H1 (cell line): ENCODE data around the gene BRSK2. TPM values are rescaled to one million over a fixed set of nuclear protein-coding genes. Genes with fewer than 3 reads are reported as not detected.

Experiments used
- CTCF ChIA-PET: fragments of 300-600 bp; sonication (Branson Sonifier 250); formaldehyde crosslinking; loops from one replicate; lab custom pipeline; 2021; ENCODE audit not compliant: partially characterized antibody; lab: Charles Lee
- POLR2A ChIA-PET: fragments of 300-600 bp; sonication (Branson Sonifier 250); formaldehyde crosslinking; loops from one replicate; lab custom pipeline; 2021; ENCODE audit warnings: inconsistent platforms; ENCODE audit not compliant: partially characterized antibody; lab: Charles Lee
- DNase-seq, 2 experiments: peaks; one replicate each; pipeline versions ENCODE4 v3.0.0 to v3.0.0-alpha.2; 2010 to 2022; ENCODE audit warnings: low spot score in 2 of 2, low read depth in 1 of 2, mixed read lengths in 1 of 2
- FAIRE-seq: peaks from 2 replicates; lab custom pipeline; 2011; peaks lifted over from hg19 to GRCh38; lab: Jason Lieb, UNC
- H2AFZ ChIP-seq: 2 replicates; pipeline ENCODE4 v1.8.1; 2012; ENCODE audit warnings: low read length, inconsistent platforms
- H2AK5ac ChIP-seq: 2 replicates; pipeline ENCODE4 v1.6.1; 2013; ENCODE audit warnings: low read depth, low read length
- H2BK120ac ChIP-seq: replicated peaks from 2 replicates; pipeline ENCODE3; 2013; ENCODE audit warnings: low read depth, low read length, inconsistent platforms
- H2BK12ac ChIP-seq: 2 replicates; pipeline ENCODE4 v1.6.1; 2013; ENCODE audit warnings: low read depth, low read length
- H2BK15ac ChIP-seq: 2 replicates; pipeline ENCODE4 v1.6.1; 2013; ENCODE audit warnings: low read length
- H2BK20ac ChIP-seq: 2 replicates; pipeline ENCODE4 v1.6.1; 2013; ENCODE audit warnings: low read length
- H2BK5ac ChIP-seq: 2 replicates; pipeline ENCODE4 v1.6.1; 2013; ENCODE audit warnings: low read depth, low read length
- H3K14ac ChIP-seq: 2 replicates; pipeline ENCODE4 v1.6.1; 2013; ENCODE audit warnings: inconsistent platforms; ENCODE audit not compliant: insufficient read length
- H3K18ac ChIP-seq: 2 replicates; pipeline ENCODE4 v1.6.1; 2013; ENCODE audit warnings: low read length; ENCODE audit errors: extremely low read depth
- H3K23ac ChIP-seq: 2 replicates; pipeline ENCODE4 v1.6.1; 2013; ENCODE audit warnings: inconsistent platforms; ENCODE audit not compliant: insufficient read length
- H3K23me2 ChIP-seq: 2 replicates; pipeline ENCODE4 v1.6.1; 2013; ENCODE audit warnings: low read depth, low read length
- H3K27ac ChIP-seq: 2 replicates; pipeline ENCODE4 v1.6.1; 2011; ENCODE audit warnings: low read depth, low read length, inconsistent platforms
- H3K27me3 ChIP-seq, 4 experiments: replicated peaks in 1 of 4; 1 replicate in 1 of 4; 2 replicates in 3 of 4; pipeline versions ENCODE4 v1.6.1 to v1.8.1; 2011 to 2013; ENCODE audit warnings: low read length in 3 of 4, mild to moderate bottlenecking in 3 of 4, inconsistent platforms in 2 of 4, mixed read lengths in 2 of 4, moderate library complexity in 1 of 4; ENCODE audit not compliant: control insufficient read depth in 3 of 4, insufficient read depth in 3 of 4; ENCODE audit errors: extremely low read depth in 1 of 4
- H3K36me3 ChIP-seq, 4 experiments: 2 replicates each; pipeline versions ENCODE4 v1.6.1 to v1.8.1; 2011 to 2013; ENCODE audit warnings: mild to moderate bottlenecking in 4 of 4, low read length in 3 of 4, moderate library complexity in 2 of 4, control low read depth in 1 of 4, inconsistent platforms in 1 of 4; ENCODE audit not compliant: insufficient read depth in 4 of 4, control insufficient read depth in 2 of 4
- H3K4ac ChIP-seq: replicated peaks from 2 replicates; pipeline ENCODE3; 2013; ENCODE audit warnings: low read length, low read depth, mixed read lengths, inconsistent platforms; ENCODE audit not compliant: insufficient read length
- H3K4me1 ChIP-seq, 4 experiments: replicated peaks in 1 of 4; 1 replicate in 1 of 4; 2 replicates in 3 of 4; pipeline versions ENCODE4 v1.6.1 to v1.8.1; 2011 to 2013; ENCODE audit warnings: low read length in 3 of 4, inconsistent platforms in 2 of 4, mixed read lengths in 1 of 4; ENCODE audit not compliant: insufficient read depth in 4 of 4, control insufficient read depth in 3 of 4
- H3K4me2 ChIP-seq, 2 experiments: 2 replicates each; pipeline versions ENCODE4 v1.6.1 to v1.8.1; 2011 to 2013; ENCODE audit warnings: low read depth in 2 of 2, low read length in 2 of 2, control low read depth in 1 of 2, inconsistent platforms in 1 of 2, mild to moderate bottlenecking in 1 of 2; ENCODE audit not compliant: insufficient read depth in 1 of 2
- H3K4me3 ChIP-seq, 4 experiments: fragments of 200-600, 300-600 bp in 1 of 4; sonication (generic), shearing (Covaris generic), sonication (Bioruptor Twin) in 1 of 4; 2 replicates each; pipeline versions ENCODE4 v1.5.1 to v1.8.1; 2011 to 2016; ENCODE audit warnings: low read length in 4 of 4, low read depth in 3 of 4, control low read depth in 2 of 4, inconsistent platforms in 2 of 4, mild to moderate bottlenecking in 2 of 4, mixed read lengths in 1 of 4, moderate library complexity in 1 of 4; ENCODE audit not compliant: insufficient read depth in 2 of 4; ENCODE audit errors: extremely low read depth in 1 of 4
- H3K56ac ChIP-seq: replicated peaks from 2 replicates; pipeline ENCODE3; 2013; ENCODE audit warnings: low read depth, mild to moderate bottlenecking, mixed read lengths, low read length, inconsistent platforms; ENCODE audit not compliant: insufficient read length
- H3K79me1 ChIP-seq: 2 replicates; pipeline ENCODE4 v1.6.1; 2013; ENCODE audit warnings: low read depth, low read length, control low read depth
- H3K79me2 ChIP-seq, 2 experiments: 2 replicates each; pipeline versions ENCODE4 v1.6.1 to v1.8.1; 2012 to 2013; ENCODE audit warnings: low read length in 2 of 2, mild to moderate bottlenecking in 2 of 2, inconsistent platforms in 1 of 2; ENCODE audit not compliant: insufficient read depth in 2 of 2, control insufficient read depth in 1 of 2
- H3K9ac ChIP-seq, 4 experiments: replicated peaks in 1 of 4; 1 replicate in 1 of 4; 2 replicates in 3 of 4; pipeline versions ENCODE4 v1.6.1 to v1.8.1; 2011 to 2013; ENCODE audit warnings: low read depth in 3 of 4, low read length in 3 of 4, control low read depth in 2 of 4, mild to moderate bottlenecking in 2 of 4, moderate library complexity in 2 of 4, inconsistent platforms in 1 of 4; ENCODE audit errors: extremely low read depth in 1 of 4
- H3K9me3 ChIP-seq, 2 experiments: 2 replicates each; pipeline versions ENCODE4 v1.6.1 to v1.8.1; 2012 to 2013; ENCODE audit warnings: mild to moderate bottlenecking in 2 of 2, moderate library complexity in 2 of 2, control low read depth in 1 of 2, inconsistent platforms in 1 of 2, low read depth in 1 of 2, low read length in 1 of 2, mixed read lengths in 1 of 2; ENCODE audit not compliant: insufficient read depth in 2 of 2
- H4K20me1 ChIP-seq, 2 experiments: replicated peaks in 1 of 2; 2 replicates each; pipeline versions ENCODE3 to v1.8.1; 2011 to 2013; ENCODE audit warnings: inconsistent platforms in 2 of 2, low read length in 2 of 2, mild to moderate bottlenecking in 1 of 2; ENCODE audit not compliant: insufficient read depth in 2 of 2, control insufficient read depth in 1 of 2
- H4K5ac ChIP-seq: 2 replicates; pipeline ENCODE4 v1.6.1; 2013; ENCODE audit warnings: low read length, low read depth, mixed read lengths, inconsistent platforms; ENCODE audit not compliant: insufficient read length
- H4K8ac ChIP-seq: 2 replicates; pipeline ENCODE4 v1.8.0; 2013; ENCODE audit warnings: mild to moderate bottlenecking, moderate library complexity, low read length, inconsistent platforms; ENCODE audit not compliant: insufficient read depth; ENCODE audit errors: extremely low read depth
- H4K91ac ChIP-seq: replicated peaks from 2 replicates; pipeline ENCODE3; 2013; ENCODE audit warnings: low read length, mixed read lengths, inconsistent platforms; ENCODE audit not compliant: insufficient read length
- ATF2 ChIP-seq: IDR thresholded peaks from 2 replicates; pipeline ENCODE4 v1.6.1; 2012; ENCODE audit warnings: low read length, inconsistent platforms
- BACH1 ChIP-seq: IDR thresholded peaks from 2 replicates; pipeline ENCODE4 v1.6.1; 2012; ENCODE audit warnings: low read length, improper control_type of control experiment
- HDAC2 ChIP-seq, 2 experiments: fragments of 300-600 bp in 1 of 2; sonication (generic) in 1 of 2; IDR thresholded peaks; 2 replicates each; pipeline ENCODE4 v1.6.1; 2011 to 2012; ENCODE audit warnings: low read depth in 2 of 2, low read length in 2 of 2, mild to moderate bottlenecking in 2 of 2, moderate library complexity in 2 of 2, borderline replicate concordance in 1 of 2, inconsistent platforms in 1 of 2
- JUND ChIP-seq: IDR thresholded peaks from 2 replicates; pipeline ENCODE4 v1.6.1; 2011; ENCODE audit warnings: mild to moderate bottlenecking, improper control_type of control experiment, low read length
- MAFK ChIP-seq: IDR thresholded peaks from 2 replicates; pipeline ENCODE4 v1.6.1; 2012; ENCODE audit warnings: low read depth, mild to moderate bottlenecking, improper control_type of control experiment, low read length
- MAX ChIP-seq: IDR thresholded peaks from 2 replicates; pipeline ENCODE4 v1.6.1; 2012; ENCODE audit warnings: inconsistent platforms
- NANOG ChIP-seq: IDR thresholded peaks from 2 replicates; pipeline ENCODE4 v1.6.1; 2011; ENCODE audit warnings: low read length, low read depth, mild to moderate bottlenecking, inconsistent platforms; ENCODE audit not compliant: insufficient read depth, poor library complexity, severe bottlenecking
- RFX5 ChIP-seq: IDR thresholded peaks from 2 replicates; pipeline ENCODE4 v1.6.1; 2011; ENCODE audit warnings: low read depth, low read length, improper control_type of control experiment, borderline replicate concordance
- SIRT6 ChIP-seq: IDR thresholded peaks from one replicate; pipeline ENCODE4 v1.7.1; 2012; ENCODE audit warnings: low read length, inconsistent platforms
- TBP ChIP-seq: IDR thresholded peaks from 2 replicates; pipeline ENCODE4 v1.6.1; 2011; ENCODE audit warnings: low read depth, low read length, improper control_type of control experiment
- TCF12 ChIP-seq: IDR thresholded peaks from 2 replicates; pipeline ENCODE4 v1.6.1; 2011; ENCODE audit warnings: low read depth, mild to moderate bottlenecking, low read length
- YY1 ChIP-seq: IDR thresholded peaks from 2 replicates; pipeline ENCODE4 v1.6.1; 2011; ENCODE audit warnings: low read depth, mild to moderate bottlenecking, low read length
- WGBS, 2 experiments: shearing (Covaris generic) in 1 of 2; methylation state at CpG; one replicate each; pipeline versions ENCODE4 v1.1.6 to v1.1.7; 2013 to 2015; ENCODE audit warnings: low lambda C conversion rate in 2 of 2, mixed read lengths in 2 of 2, inconsistent platforms in 1 of 2, low coverage in 1 of 2, missing lambda C conversion rate in 1 of 2; ENCODE audit not compliant: insufficient replicate concordance in 2 of 2, insufficient coverage in 1 of 2, insufficient read length in 1 of 2; ENCODE audit errors: extremely low coverage in 1 of 2, missing lambda C conversion rate in 1 of 2; 5-methylcytosine and 5-hydroxymethylcytosine counted together
- polyA plus RNA-seq, 7 experiments: library from polyadenylated mRNA; depleted of rRNA in 3 of 7; stranded (reverse) in 5 of 7; unstranded in 2 of 7; fragments of >200 nt in 5 of 7; fragments of 200-250 nt in 2 of 7; gene quantifications; 1 replicate in 5 of 7; 2 replicates in 1 of 7; 4 replicates in 1 of 7; pipeline versions ENCODE4 v1.2.1 to v1.2.3, GENCODE V29; 2011 to 2013; ENCODE audit warnings: missing spikeins in 2 of 7, mixed read lengths in 2 of 7
- total RNA-seq: library from RNA; stranded (reverse); fragmentation: NEBNext Ultra II Directional; extraction: Animal tissue kit (Norgen Biotek cat#: 25700); gene quantifications from 2 replicates; pipeline ENCODE4 v1.2.1, GENCODE V29; 2021

Gene BRSK2
- total and polyA plus RNA-seq, 2 of the 8 experiments (the other 6 are each of a cell fraction or from before 2014, with no cell fraction given), result 17.3 to 27.1 TPM

GRCh38 chr11:1459219-1459575, 69.5 kb downstream of the BRSK2 start:
- no peak overlapping the region for H3K9ac ChIP-seq
- H3K56ac ChIP-seq, result no peak overlapping the region
- WGBS, 2 experiments, result 89% methylated on average over 13 of the region's 14 CpGs; no CpG with 5 or more reads in 1 of the 2 experiments
- no peak overlapping the region for H3K18ac ChIP-seq
- no peak overlapping the region for H4K91ac ChIP-seq
- peaks cover 0 to 4% of the 10 kb centered on the region in 2 experiments; a peak in 1 of 4 replicates for H3K9me3 ChIP-seq
- H3K27ac ChIP-seq, result no peak overlapping the region
- CTCF ChIA-PET, result interaction anchor here (0.6 to 1.1 kb wide), 3 partner anchors 19 to 191 kb away, joined by 3 to 4 read pairs (median 3); no protein-coding TSS in a partner anchor
- peaks cover 0 to 13% (median 3%) of the 10 kb centered on the region in 4 experiments; a peak in 2 of 8 replicates for H3K36me3 ChIP-seq
- POLR2A ChIA-PET, result no interaction called here
- DNase-seq (no peak), FAIRE-seq (no peak)
- H2AFZ ChIP-seq, result no peak overlapping the region
- no peak overlapping the region for H2BK120ac ChIP-seq
- no peak overlapping the region for H3K4me2 ChIP-seq
- no peak overlapping the region for H4K5ac ChIP-seq
- no peaks in the 10 kb centered on the region for H3K79me2 ChIP-seq
- H4K8ac ChIP-seq, result 0 out of 2 replicates have a peak overlapping the region, but pooled peaks have one; percentile 57
- peaks cover 0 to 6% (median 2%) of the 10 kb centered on the region in 4 experiments; a peak in 2 of 7 replicates for H3K4me1 ChIP-seq
- H2BK5ac ChIP-seq, result no peak overlapping the region
- H4K20me1 ChIP-seq, result peaks cover 0 to 9% of the 10 kb centered on the region in 2 experiments
- no peak overlapping the region for H2AK5ac ChIP-seq
- H3K4me3 ChIP-seq, result no peak overlapping the region
- H3K4ac ChIP-seq, result no peak overlapping the region
- H3K27me3 ChIP-seq, result no peaks in the 10 kb centered on the region
- no peak overlapping the region for H2BK12ac ChIP-seq
- H3K79me1 ChIP-seq, result peaks cover 5% of the 10 kb centered on the region; the same call in 1 of the 2 replicates
- no peak overlapping the region for H2BK15ac ChIP-seq
- H3K23ac ChIP-seq, result no peak overlapping the region
- H3K14ac ChIP-seq, result no peak overlapping the region
- H3K23me2 ChIP-seq, result no peaks in the 10 kb centered on the region
- no peak overlapping the region for H2BK20ac ChIP-seq
- TF ChIP-seq MAX (no peak), YY1 (no peak), RFX5 (no peak), SIRT6 (no peak), ATF2 (no peak), HDAC2 (IDR thresholded peaks at IDR 0.05; ENCODE audit: borderline replicate concordance in 1 of 2, low read depth in 2 of 2, low read length in 2 of 2) (no peak), JUND (no peak), MAFK (no peak), NANOG (no peak), TBP (no peak), TCF12 (no peak), BACH1 (no peak)
